HEK293T (cell line): ENCODE results near the gene POLD1.

ENCODE experiments used
- ARNT ChIP-seq: fragments of 450-650 bp; IDR thresholded peaks from 2 replicates; pipeline ENCODE4 v1.6.1; 2017; ENCODE audit warnings: mild to moderate bottlenecking
- BHLHE40 ChIP-seq: fragments of 450-650 bp; IDR thresholded peaks from 2 replicates; pipeline ENCODE4 v1.6.1; 2016; ENCODE audit warnings: mild to moderate bottlenecking, moderate library complexity, borderline replicate concordance
- CTBP1 ChIP-seq: fragments of 450-650 bp; IDR thresholded peaks from 2 replicates; pipeline ENCODE4 v1.6.1; 2016; ENCODE audit warnings: borderline replicate concordance
- ELF4 ChIP-seq: fragments of 450-650 bp; IDR thresholded peaks from 2 replicates; pipeline ENCODE4 v1.6.1; 2017; ENCODE audit warnings: antibody characterized with exemption
- FOXA1 ChIP-seq: fragments of 450-650 bp; IDR thresholded peaks from 2 replicates; pipeline ENCODE4 v1.6.1; 2016; ENCODE audit warnings: mild to moderate bottlenecking
- FOXM1 ChIP-seq: fragments of 450-650 bp; IDR thresholded peaks from 2 replicates; pipeline ENCODE4 v1.6.1; 2017; ENCODE audit warnings: mild to moderate bottlenecking, borderline replicate concordance
- HDGF ChIP-seq: fragments of 450-650 bp; IDR thresholded peaks from 2 replicates; pipeline ENCODE4 v1.6.1; 2017; ENCODE audit warnings: antibody characterized with exemption, borderline replicate concordance
- L3MBTL2 ChIP-seq: fragments of 450-650 bp; conservative IDR thresholded peaks from 2 replicates; pipeline ENCODE4 v1.6.1; 2016; ENCODE audit warnings: mild to moderate bottlenecking
- NFRKB ChIP-seq: fragments of 450-650 bp; IDR thresholded peaks from 2 replicates; pipeline ENCODE4 v1.6.1; 2016; ENCODE audit warnings: mild to moderate bottlenecking, moderate library complexity
- SP1 ChIP-seq: fragments of 450-650 bp; IDR thresholded peaks from 2 replicates; pipeline ENCODE4 v1.6.1; 2017
- SUZ12 ChIP-seq: fragments of 450-650 bp; IDR thresholded peaks from 2 replicates; pipeline ENCODE4 v1.6.1; 2016; ENCODE audit warnings: mild to moderate bottlenecking
- TARDBP ChIP-seq: fragments of 450-650 bp; IDR thresholded peaks from 2 replicates; pipeline ENCODE4 v1.6.1; 2016
- ZNF384 ChIP-seq: fragments of 450-650 bp; IDR thresholded peaks from 2 replicates; pipeline ENCODE4 v1.6.1; 2016
- TF ChIP-seq, protein P1 (sequence below): fragments of 450-650 bp; IDR thresholded peaks from 2 replicates; pipeline ENCODE4 v1.6.1; 2016

DNA sequence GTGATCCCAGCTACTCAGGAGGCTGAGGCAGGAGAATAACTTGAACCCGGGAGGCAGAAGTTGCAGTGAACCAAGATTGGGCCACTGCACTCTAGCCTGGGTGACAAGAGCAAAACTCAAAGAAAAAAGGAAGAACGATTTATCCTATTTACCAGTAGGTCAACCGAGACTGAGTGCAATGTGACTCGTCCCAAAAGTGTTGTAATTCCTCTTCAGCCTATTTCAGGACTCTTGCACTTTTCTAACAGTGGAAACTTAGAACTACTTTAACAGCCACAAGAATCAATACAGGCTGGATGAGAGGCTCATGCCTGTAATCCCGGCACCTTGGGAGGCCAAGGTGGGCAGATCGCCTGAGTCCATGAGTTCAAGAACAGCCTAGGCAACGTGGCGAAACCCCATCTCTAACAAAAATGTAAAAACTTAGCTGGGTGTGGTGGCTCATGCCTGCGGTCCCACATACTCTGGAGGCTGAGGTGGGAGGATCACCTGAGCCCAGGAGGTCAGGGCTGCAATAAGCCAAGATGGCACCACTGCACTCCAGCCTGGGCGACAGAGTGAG, 12.2 kb upstream of the POLD1 start:
- TF ChIP-seq ZNF384 (no peak), FOXM1 (no peak), SP1 (no peak), CTBP1 (no peak), ARNT (no peak), HDGF (no peak), NFRKB (no peak), SUZ12 (no peak), ELF4 (no peak), FOXA1 (no peak), L3MBTL2 (no peak), TARDBP (no peak), BHLHE40 (no peak)
- TF ChIP-seq, protein P1, sequence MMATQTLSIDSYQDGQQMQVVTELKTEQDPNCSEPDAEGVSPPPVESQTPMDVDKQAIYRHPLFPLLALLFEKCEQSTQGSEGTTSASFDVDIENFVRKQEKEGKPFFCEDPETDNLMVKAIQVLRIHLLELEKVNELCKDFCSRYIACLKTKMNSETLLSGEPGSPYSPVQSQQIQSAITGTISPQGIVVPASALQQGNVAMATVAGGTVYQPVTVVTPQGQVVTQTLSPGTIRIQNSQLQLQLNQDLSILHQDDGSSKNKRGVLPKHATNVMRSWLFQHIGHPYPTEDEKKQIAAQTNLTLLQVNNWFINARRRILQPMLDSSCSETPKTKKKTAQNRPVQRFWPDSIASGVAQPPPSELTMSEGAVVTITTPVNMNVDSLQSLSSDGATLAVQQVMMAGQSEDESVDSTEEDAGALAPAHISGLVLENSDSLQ: no peak
